Ascending aorta (tissue), 2 donors: ENCODE results near the gene NEK6. TPM values are rescaled to one million over a fixed set of nuclear protein-coding genes. Genes with fewer than 3 reads are reported as not detected.
A peak's percentile ranks its signal among the peaks of the same experiment; 100 is the strongest.

Source experiments
- DNase-seq, 2 donors: peaks; one replicate each; pipeline ENCODE4 v3.0.0-alpha.2; 2019; ENCODE audit warnings: low spot score in 2 of 2
- H3K27ac ChIP-seq, 2 donors: fragments of 200-600 bp; sonication (generic); one replicate each; pipeline ENCODE4 v1.5.1; 2016 to 2017; ENCODE audit warnings: mild to moderate bottlenecking in 1 of 2
- H3K27me3 ChIP-seq: fragments of 200-600 bp; sonication (generic); one replicate; pipeline ENCODE4 v1.5.1; 2017
- H3K36me3 ChIP-seq, 2 donors: fragments of 200-600 bp; sonication (generic); one replicate each; pipeline ENCODE4 v1.5.1; 2016
- H3K4me1 ChIP-seq, 2 donors: fragments of 200-600 bp; sonication (generic); one replicate each; pipeline ENCODE4 v1.5.1; 2016 to 2017; ENCODE audit warnings: mild to moderate bottlenecking in 1 of 2
- H3K4me3 ChIP-seq, 2 donors: fragments of 200-600 bp; sonication (generic); one replicate each; pipeline ENCODE4 v1.5.1; 2016 to 2017; ENCODE audit warnings: mild to moderate bottlenecking in 1 of 2
- H3K9me3 ChIP-seq, 2 donors: fragments of 200-600 bp; sonication (generic); one replicate each; pipeline ENCODE4 v1.5.1; 2016
- CTCF ChIP-seq, 3 experiments: fragments of 200-600 bp in 2 of 3; fragments of 450-650 bp in 1 of 3; sonication (generic) in 2 of 3; IDR thresholded peaks; one replicate each; pipeline ENCODE4 v1.5.1; 2016 to 2019; ENCODE audit warnings: antibody characterized with exemption in 3 of 3, mild to moderate bottlenecking in 1 of 3, moderate library complexity in 1 of 3
- intact Hi-C: fragments of 100-400 bp; cut with DNase I; formaldehyde crosslinking; loops from one replicate; pipeline ENCODE4 v1.15.1; 2023
- total RNA-seq: library from RNA; depleted of rRNA; stranded (reverse); fragments of >200 nt; gene quantifications from one replicate; pipeline ENCODE4 v1.1.0, GENCODE V29; 2016

The NEK6 gene
- total RNA-seq, 1 donor from 2014 or later: 6.7 TPM

DNA sequence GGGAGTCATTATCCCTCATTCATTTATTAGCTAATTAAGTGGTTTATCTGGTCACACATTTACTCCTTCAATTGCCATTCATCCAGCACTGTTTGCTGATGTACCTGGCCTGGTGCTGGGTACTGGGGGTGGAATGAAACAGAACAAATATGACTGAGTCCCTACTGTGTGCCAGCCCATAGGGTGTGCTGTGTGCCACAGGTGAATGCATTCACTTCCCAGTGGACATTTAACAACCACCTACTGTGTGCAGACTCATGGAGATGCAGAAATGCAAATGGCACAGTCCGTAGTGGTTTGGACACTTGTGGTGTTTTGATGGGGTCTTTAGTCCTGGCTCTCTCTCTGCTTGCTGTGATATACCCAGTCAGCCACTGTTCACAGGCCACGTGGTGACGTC lies 10.5 kb downstream of the NEK6 start:
- Histone ChIP-seq H3K4me3 (no peak overlapping the region), H3K4me1 (peaks cover 29 to 66% of the 10 kb centered on the region in 2 donors), H3K27ac (peak overlapping the region in 1 of 2 donors; percentile 74), H3K9me3 (no peaks in the 10 kb centered on the region), H3K36me3 (no peaks in the 10 kb centered on the region), H3K27me3 (no peaks in the 10 kb centered on the region)
- intact Hi-C loops: no loop called here
- no peak for TF ChIP-seq CTCF (IDR thresholded peaks at IDR 0.05)
- DNase-seq: no peak

GRCh38 chr9:124268661-124269060 lies 10.9 kb downstream of the NEK6 start:
- Histone ChIP-seq H3K36me3 (no peaks in the 10 kb centered on the region), H3K4me3 (no peak overlapping the region), H3K27ac (no peak overlapping the region), H3K4me1 (peaks cover 25 to 64% of the 10 kb centered on the region in 2 donors), H3K27me3 (no peaks in the 10 kb centered on the region), H3K9me3 (no peaks in the 10 kb centered on the region)
- no peak for TF ChIP-seq CTCF (IDR thresholded peaks at IDR 0.05)
- no peak for DNase-seq
- intact Hi-C loops: no loop called here

DNA sequence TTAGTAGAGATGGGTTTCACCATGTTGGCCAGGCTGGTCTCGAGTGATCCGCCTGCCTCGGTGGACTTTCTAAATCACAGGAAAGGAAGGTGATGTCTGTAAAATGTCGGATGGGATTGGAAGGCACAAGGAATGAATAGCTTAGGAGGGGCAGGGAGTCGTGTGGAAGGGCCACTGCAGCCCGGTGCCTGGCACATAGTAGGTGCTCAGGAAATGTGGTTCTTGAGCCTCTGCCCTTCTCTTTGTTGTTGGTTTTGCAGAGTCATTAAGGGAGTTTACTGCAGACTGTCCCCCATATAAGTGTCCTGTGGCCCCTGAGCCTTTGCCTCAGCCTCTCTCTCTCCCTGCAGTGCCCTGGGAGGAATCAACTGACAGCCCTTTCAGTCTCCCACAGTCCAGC lies 11.8 kb downstream of the NEK6 start:
- Histone ChIP-seq H3K9me3 (no peaks in the 10 kb centered on the region), H3K27me3 (no peaks in the 10 kb centered on the region), H3K4me1 (peaks cover 20 to 60% of the 10 kb centered on the region in 2 donors), H3K36me3 (no peaks in the 10 kb centered on the region), H3K27ac (peak overlapping the region; percentile 77), H3K4me3 (no peak overlapping the region)
- intact Hi-C loops: no loop called here
- TF ChIP-seq CTCF (IDR thresholded peaks at IDR 0.05): no peak
- DNase-seq: no peak

- Histone ChIP-seq H3K4me1 (peaks cover 20 to 60% of the 10 kb centered on the region in 2 donors), H3K9me3 (no peaks in the 10 kb centered on the region), H3K27me3 (no peaks in the 10 kb centered on the region), H3K27ac (peak overlapping the region; percentile 77), H3K36me3 (no peaks in the 10 kb centered on the region), H3K4me3 (no peak overlapping the region)
- intact Hi-C loops: loop anchor here (10.0 kb wide), 1 partner anchor 1366 kb away; the partner anchor contains the start of gene RC3H2
- DNase-seq: peak; percentile 54 to 82
- TF ChIP-seq CTCF (IDR thresholded peaks at IDR 0.05): no peak
Measured at GRCh38 chr9:124270504-124271335, 13.0 kb downstream of the NEK6 start.

DNA sequence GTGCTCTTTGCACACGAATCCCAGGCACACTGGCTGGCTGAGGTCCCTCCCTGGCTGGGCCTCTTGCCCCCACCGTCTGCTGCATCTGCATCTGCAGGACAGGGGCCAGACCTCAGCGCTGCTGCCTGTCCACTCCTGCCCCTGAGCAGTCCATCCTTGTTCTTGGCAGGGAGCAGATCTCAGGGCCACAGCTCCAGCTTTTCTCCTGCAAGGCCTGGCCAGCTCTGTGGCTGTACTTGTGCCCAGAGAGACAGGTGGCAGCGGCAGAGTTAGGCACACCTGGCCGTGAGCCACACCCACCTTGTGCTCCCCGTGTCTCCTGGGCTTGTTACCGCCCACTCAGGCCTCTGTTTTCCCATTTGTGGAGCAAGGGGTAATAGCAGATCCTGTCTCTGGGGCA lies 13.9 kb downstream of the NEK6 start:
- Histone ChIP-seq H3K27me3 (no peaks in the 10 kb centered on the region), H3K36me3 (no peaks in the 10 kb centered on the region), H3K27ac (peak overlapping the region; percentile 77), H3K4me3 (no peak overlapping the region), H3K4me1 (peaks cover 20 to 55% of the 10 kb centered on the region in 2 donors), H3K9me3 (no peaks in the 10 kb centered on the region)
- intact Hi-C loops: loop anchor here (10.0 kb wide), 1 partner anchor 1367 kb away; the partner anchor contains the start of gene RC3H2
- no peak for TF ChIP-seq CTCF (IDR thresholded peaks at IDR 0.05)
- DNase-seq: no peak
